Keratinocyte (primary cell): ENCODE results near the gene ADGRB3. TPM values are rescaled to one million over a fixed set of nuclear protein-coding genes. Genes with fewer than 3 reads are reported as not detected.

Experiments used
- DNase-seq: peaks from one replicate; pipeline ENCODE4 v3.0.0-alpha.2; 2011; ENCODE audit warnings: low read depth, missing footprints, low spot score
- FAIRE-seq: peaks from 2 replicates; lab custom pipeline; 2011; peaks lifted over from hg19 to GRCh38; lab: Jason Lieb, UNC
- H2AFZ ChIP-seq: 2 replicates; pipeline ENCODE4 v1.6.0; 2012; ENCODE audit warnings: low read length, control low read depth, inconsistent platforms; ENCODE audit not compliant: control insufficient read depth
- H3K27ac ChIP-seq: 2 replicates; pipeline ENCODE4 v1.5.1; 2011; ENCODE audit warnings: low read length; ENCODE audit not compliant: control insufficient read depth, insufficient read depth
- H3K27me3 ChIP-seq: 3 replicates; pipeline ENCODE4 v1.6.0; 2011; ENCODE audit warnings: low read length; ENCODE audit not compliant: control insufficient read depth, insufficient read depth; ENCODE audit errors: extremely low read depth
- H3K36me3 ChIP-seq, 2 experiments: 2 replicates in 1 of 2; 3 replicates in 1 of 2; pipeline ENCODE4 v1.5.1; 2011; ENCODE audit warnings: low read length in 2 of 2, mild to moderate bottlenecking in 1 of 2; ENCODE audit not compliant: control insufficient read depth in 2 of 2, insufficient read depth in 2 of 2; ENCODE audit errors: extremely low read depth in 1 of 2
- H3K4me1 ChIP-seq: 3 replicates; pipeline ENCODE4 v1.5.1; 2011; ENCODE audit warnings: low read length; ENCODE audit not compliant: control insufficient read depth, insufficient read depth; ENCODE audit errors: extremely low read depth
- H3K4me2 ChIP-seq: 3 replicates; pipeline ENCODE4 v1.6.0; 2011; ENCODE audit warnings: low read depth, low read length; ENCODE audit not compliant: control insufficient read depth, insufficient read depth; ENCODE audit errors: extremely low read depth
- H3K4me3 ChIP-seq, 3 experiments: fragments of 200-600 bp in 1 of 3; sonication (generic) in 1 of 3; 2 replicates in 2 of 3; 3 replicates in 1 of 3; pipeline ENCODE4 v1.5.1; 2011 to 2016; ENCODE audit warnings: low read length in 3 of 3, mild to moderate bottlenecking in 3 of 3, control low read depth in 2 of 3, inconsistent platforms in 1 of 3, low read depth in 1 of 3, mixed read lengths in 1 of 3, mixed run types in 1 of 3, moderate library complexity in 1 of 3; ENCODE audit not compliant: control insufficient read depth in 2 of 3, insufficient read depth in 2 of 3; ENCODE audit errors: extremely low read depth in 1 of 3
- H3K79me2 ChIP-seq: 2 replicates; pipeline ENCODE4 v1.6.0; 2012; ENCODE audit warnings: low read length; ENCODE audit not compliant: control insufficient read depth, insufficient read depth
- H3K9ac ChIP-seq: 3 replicates; pipeline ENCODE4 v1.6.0; 2011; ENCODE audit warnings: low read length; ENCODE audit not compliant: control insufficient read depth, insufficient read depth; ENCODE audit errors: extremely low read depth
- H3K9me1 ChIP-seq: 3 replicates; pipeline ENCODE4 v1.6.0; 2011; ENCODE audit warnings: low read length; ENCODE audit not compliant: control insufficient read depth, insufficient read depth; ENCODE audit errors: extremely low read depth
- H3K9me3 ChIP-seq: 2 replicates; pipeline ENCODE4 v1.5.1; 2012; ENCODE audit warnings: low read depth, low read length; ENCODE audit not compliant: control insufficient read depth
- H4K20me1 ChIP-seq: 3 replicates; pipeline ENCODE4 v1.6.0; 2011; ENCODE audit warnings: low read length; ENCODE audit not compliant: control insufficient read depth, insufficient read depth; ENCODE audit errors: extremely low read depth
- CTCF ChIP-seq, 3 experiments: IDR thresholded peaks in 1 of 3; conservative IDR thresholded peaks in 1 of 3; optimal IDR thresholded peaks in 1 of 3; 2 replicates in 2 of 3; 3 replicates in 1 of 3; pipeline versions ENCODE3 to v1.5.1; 2011; ENCODE audit warnings: low read length in 3 of 3, mild to moderate bottlenecking in 3 of 3, moderate library complexity in 2 of 3, control low read depth in 1 of 3, inconsistent platforms in 1 of 3; ENCODE audit not compliant: insufficient read depth in 2 of 3; ENCODE audit errors: extremely low read depth in 1 of 3
- EZH2 ChIP-seq: IDR thresholded peaks from one replicate; pipeline ENCODE4 v1.6.1; 2012; ENCODE audit warnings: inconsistent platforms, mild to moderate bottlenecking, low read length, moderate library complexity
- dilution Hi-C: fragments of 300-500 bp; cut with MboI; formaldehyde crosslinking; loops from one replicate; pipeline ENCODE4 v1.7.0; 2020; ENCODE audit warnings: low sequenced_read_pairs; ENCODE audit not compliant: extremely low pct_ligation_motif_present
- polyA plus RNA-seq, 5 experiments: library from polyadenylated mRNA; depleted of rRNA in 3 of 5; stranded (reverse) in 3 of 5; stranded (forward) in 1 of 5; unstranded in 1 of 5; fragments of >200 nt; gene quantifications; 1 replicate in 1 of 5; 2 replicates in 3 of 5; 3 replicates in 1 of 5; pipeline versions ENCODE4 v1.2.1 to v1.2.3, GENCODE V29; 2011 to 2012; ENCODE audit warnings: missing spikeins in 2 of 5, low read depth in 1 of 5, low replicate concordance in 1 of 5

Gene ADGRB3
- polyA plus RNA-seq, 1 donor (not counting 4 experiments of a cell fraction or from before 2014, with no cell fraction given): not detected

- H3K27ac ChIP-seq: no peak overlapping the region
- dilution Hi-C loops: no loop called here
- TF ChIP-seq EZH2: no peak
- no peak for TF ChIP-seq CTCF (optimal IDR thresholded peaks at IDR 0.05 in 1 of 3, IDR thresholded peaks at IDR 0.05 in 1 of 3, conservative IDR thresholded peaks at IDR 0.05 in 1 of 3; ENCODE audit: extremely low read depth in 1 of 3, insufficient read depth in 2 of 3, low read length in 3 of 3)
- H3K9ac ChIP-seq: no peak overlapping the region
- H4K20me1 ChIP-seq: no peaks in the 10 kb centered on the region
- H3K9me1 ChIP-seq: no peaks in the 10 kb centered on the region
- no peak overlapping the region for H2AFZ ChIP-seq
- no peaks in the 10 kb centered on the region for H3K9me3 ChIP-seq
- H3K36me3 ChIP-seq: no peaks in the 10 kb centered on the region
- H3K4me2 ChIP-seq: no peak overlapping the region
- no peak overlapping the region for H3K4me3 ChIP-seq
- no peaks in the 10 kb centered on the region for H3K79me2 ChIP-seq
- DNase-seq: no peak
- FAIRE-seq: no peak
- no peaks in the 10 kb centered on the region for H3K4me1 ChIP-seq
- no peaks in the 10 kb centered on the region for H3K27me3 ChIP-seq
These were observed 714.7 kb downstream of the ADGRB3 start for GRCh38 chr6:69349771-69350170.

GRCh38 chr6:69362209-69362608, 727.1 kb downstream of the ADGRB3 start:
- no peak overlapping the region for H2AFZ ChIP-seq
- dilution Hi-C loops: no loop called here
- no peaks in the 10 kb centered on the region for H3K79me2 ChIP-seq
- no peak overlapping the region for H3K4me3 ChIP-seq
- no peaks in the 10 kb centered on the region for H4K20me1 ChIP-seq
- no peaks in the 10 kb centered on the region for H3K4me1 ChIP-seq
- H3K9ac ChIP-seq: no peak overlapping the region
- DNase-seq (no peak), FAIRE-seq (no peak)
- TF ChIP-seq EZH2 (no peak), CTCF (optimal IDR thresholded peaks at IDR 0.05 in 1 of 3, IDR thresholded peaks at IDR 0.05 in 1 of 3, conservative IDR thresholded peaks at IDR 0.05 in 1 of 3; ENCODE audit: extremely low read depth in 1 of 3, insufficient read depth in 2 of 3, low read length in 3 of 3) (no peak)
- no peaks in the 10 kb centered on the region for H3K9me1 ChIP-seq
- H3K9me3 ChIP-seq: no peaks in the 10 kb centered on the region
- no peak overlapping the region for H3K27ac ChIP-seq
- no peak overlapping the region for H3K4me2 ChIP-seq
- no peaks in the 10 kb centered on the region for H3K36me3 ChIP-seq
- no peaks in the 10 kb centered on the region for H3K27me3 ChIP-seq
